ENCODE data around the gene NCOA1.

Gene NCOA1

GRCh38 chr2:24710806-24711205 is 219.8 kb downstream of the NCOA1 start:
- no peak for ATAC-seq (ENCODE audit: low read depth)
- no peak for TF ChIP-seq CTCF (IDR thresholded peaks at IDR 0.05; ENCODE audit: poor library complexity, severe bottlenecking)
- Histone ChIP-seq H3K4me1 (ENCODE audit: insufficient read depth, poor library complexity, severe bottlenecking) (no peaks in the 10 kb centered on the region), H3K27me3 (ENCODE audit: insufficient read depth, poor library complexity, severe bottlenecking) (no peaks in the 10 kb centered on the region), H3K36me3 (ENCODE audit: low read depth) (no peaks in the 10 kb centered on the region; the same call in 1 of the 2 replicates), H3K9me3 (ENCODE audit: severe bottlenecking) (no peaks in the 10 kb centered on the region), H3K27ac (ENCODE audit: poor library complexity, severe bottlenecking) (no peak overlapping the region), H3K4me3 (ENCODE audit: severe bottlenecking) (no peak overlapping the region)
- DNase-seq (ENCODE audit: low spot score): no peak

GRCh38 chr2:24711865-24712264 is 220.8 kb downstream of the NCOA1 start:
- H3K9me3 ChIP-seq (ENCODE audit: severe bottlenecking): no peaks in the 10 kb centered on the region
- H3K27ac ChIP-seq (ENCODE audit: poor library complexity, severe bottlenecking): no peak overlapping the region
- ATAC-seq (ENCODE audit: low read depth) (no peak), DNase-seq (ENCODE audit: low spot score) (no peak)
- no peaks in the 10 kb centered on the region for H3K27me3 ChIP-seq (ENCODE audit: insufficient read depth, poor library complexity, severe bottlenecking)
- H3K36me3 ChIP-seq (ENCODE audit: low read depth): no peaks in the 10 kb centered on the region; the same call in 1 of the 2 replicates
- no peak for TF ChIP-seq CTCF (IDR thresholded peaks at IDR 0.05; ENCODE audit: poor library complexity, severe bottlenecking)
- no peaks in the 10 kb centered on the region for H3K4me1 ChIP-seq (ENCODE audit: insufficient read depth, poor library complexity, severe bottlenecking)
- no peak overlapping the region for H3K4me3 ChIP-seq (ENCODE audit: severe bottlenecking)

GRCh38 chr2:24712296-24712695 is 221.2 kb downstream of the NCOA1 start:
- no peaks in the 10 kb centered on the region; the same call in 1 of the 2 replicates for H3K36me3 ChIP-seq (ENCODE audit: low read depth)
- no peak overlapping the region for H3K4me3 ChIP-seq (ENCODE audit: severe bottlenecking)
- no peaks in the 10 kb centered on the region for H3K27me3 ChIP-seq (ENCODE audit: insufficient read depth, poor library complexity, severe bottlenecking)
- ATAC-seq (ENCODE audit: low read depth): no peak
- H3K4me1 ChIP-seq (ENCODE audit: insufficient read depth, poor library complexity, severe bottlenecking): no peaks in the 10 kb centered on the region
- no peaks in the 10 kb centered on the region for H3K9me3 ChIP-seq (ENCODE audit: severe bottlenecking)
- DNase-seq (ENCODE audit: low spot score): no peak
- TF ChIP-seq CTCF (IDR thresholded peaks at IDR 0.05; ENCODE audit: poor library complexity, severe bottlenecking): no peak
- no peak overlapping the region for H3K27ac ChIP-seq (ENCODE audit: poor library complexity, severe bottlenecking)

GRCh38 chr2:24717263-24717951 is 226.4 kb downstream of the NCOA1 start:
- Histone ChIP-seq H3K36me3 (ENCODE audit: low read depth) (no peaks in the 10 kb centered on the region), H3K4me3 (ENCODE audit: severe bottlenecking) (no peak overlapping the region), H3K27ac (ENCODE audit: poor library complexity, severe bottlenecking) (no peak overlapping the region), H3K27me3 (ENCODE audit: insufficient read depth, poor library complexity, severe bottlenecking) (no peaks in the 10 kb centered on the region), H3K4me1 (ENCODE audit: insufficient read depth, poor library complexity, severe bottlenecking) (no peaks in the 10 kb centered on the region), H3K9me3 (ENCODE audit: severe bottlenecking) (no peaks in the 10 kb centered on the region)
- no peak for ATAC-seq (ENCODE audit: low read depth)
- DNase-seq (ENCODE audit: low spot score): no peak
- TF ChIP-seq CTCF (IDR thresholded peaks at IDR 0.05; ENCODE audit: poor library complexity, severe bottlenecking): no peak

- no peaks in the 10 kb centered on the region for H3K4me1 ChIP-seq (ENCODE audit: insufficient read depth, poor library complexity, severe bottlenecking)
- TF ChIP-seq CTCF (IDR thresholded peaks at IDR 0.05; ENCODE audit: poor library complexity, severe bottlenecking): no peak
- H3K9me3 ChIP-seq (ENCODE audit: severe bottlenecking): no peaks in the 10 kb centered on the region
- DNase-seq (ENCODE audit: low spot score) (no peak), ATAC-seq (ENCODE audit: low read depth) (no peak)
- no peaks in the 10 kb centered on the region for H3K36me3 ChIP-seq (ENCODE audit: low read depth)
- no peaks in the 10 kb centered on the region for H3K27me3 ChIP-seq (ENCODE audit: insufficient read depth, poor library complexity, severe bottlenecking)
- H3K27ac ChIP-seq (ENCODE audit: poor library complexity, severe bottlenecking): no peak overlapping the region
- no peak overlapping the region for H3K4me3 ChIP-seq (ENCODE audit: severe bottlenecking)
Measured at GRCh38 chr2:24720310-24720709, 229.3 kb downstream of the NCOA1 start.

All from RWPE2 (cell line).